T-helper 2 cell treated with Interferon-gamma antibody and Interleukin-4, amounts not matched to agents 100 ng/mL and 5 ng/mL, for 36 hours (primary cell): ENCODE measurements around the gene SPTA1. TPM values are rescaled to one million over a fixed set of nuclear protein-coding genes. Genes with fewer than 3 reads are reported as not detected.
"Not testable (repeated sequence)": the region's sequence is repeated elsewhere in the genome, so short reads cannot be mapped to it uniquely, and the experiment has no call there.

Experiments used
- intact Hi-C: fragments of 100-400 bp; cut with micrococcal nuclease; formaldehyde crosslinking; loops from one replicate; pipeline ENCODE4 v1.15.1; 2023
- total RNA-seq: library from RNA; stranded (reverse); gene quantifications from 2 replicates; pipeline ENCODE4 v1.2.3, GENCODE V29; 2022

SPTA1 gene
- total RNA-seq: not detected in 2 replicates

GRCh38 chr1:158686111-158687009, at the start of gene SPTA1:
TSS of gene SPTA1 (minus strand) at chr1:158686715. CDS start at chr1:158686517, 198 bp downstream.
- intact Hi-C loops: no loop called here

- intact Hi-C loops: no loop called here
These were observed 49.3 kb upstream of the SPTA1 start for GRCh38 chr1:158735848-158736247.

GRCh38 chr1:158732524-158732923, 46.0 kb upstream of the SPTA1 start:
- intact Hi-C loops: no loop called here

GRCh38 chr1:158731707-158732106, 45.2 kb upstream of the SPTA1 start:
- intact Hi-C loops: no loop called here

GRCh38 chr1:158730453-158730852, 43.9 kb upstream of the SPTA1 start:
- intact Hi-C loops: no loop called here

GRCh38 chr1:158728510-158729225, 42.2 kb upstream of the SPTA1 start:
- intact Hi-C loops: no loop called here

GRCh38 chr1:158724442-158724841, 37.9 kb upstream of the SPTA1 start:
- intact Hi-C loops: no loop called here

- intact Hi-C loops: no loop called here
These were observed 34.1 kb upstream of the SPTA1 start, which contains the start of gene OR6K3 for GRCh38 chr1:158720620-158721019. TSS of gene OR6K3 (minus strand) at chr1:158720720. CDS start at chr1:158718115, 2,605 bp downstream.

- intact Hi-C loops: no loop called here
These were observed 33.1 kb upstream of the SPTA1 start for GRCh38 chr1:158719664-158720063.

- intact Hi-C loops: no loop called here
These were observed 30.8 kb upstream of the SPTA1 start for GRCh38 chr1:158717344-158717743.

GRCh38 chr1:158716335-158716734, 29.8 kb upstream of the SPTA1 start:
- intact Hi-C loops: no loop called here

- intact Hi-C loops: no loop called here
These were observed 28.2 kb upstream of the SPTA1 start for GRCh38 chr1:158714754-158715153.

GRCh38 chr1:158711098-158711497, 24.6 kb upstream of the SPTA1 start:
- intact Hi-C loops: no loop called here

- intact Hi-C loops: no loop called here
These were observed 19.6 kb upstream of the SPTA1 start for GRCh38 chr1:158706096-158706495.

GRCh38 chr1:158700552-158700951, 14.0 kb upstream of the SPTA1 start, which contains the start of gene OR6K2:
TSS of gene OR6K2 (minus strand) at chr1:158700652. CDS start at chr1:158700652, 0 bp downstream.
- intact Hi-C loops: no loop called here

GRCh38 chr1:158694596-158694995, 8.1 kb upstream of the SPTA1 start:
- intact Hi-C loops: no loop called here

- intact Hi-C loops: no loop called here
These were observed 5.8 kb upstream of the SPTA1 start for GRCh38 chr1:158692356-158692755.

- intact Hi-C loops: no loop called here
These were observed 5.4 kb upstream of the SPTA1 start for GRCh38 chr1:158691907-158692306.

- intact Hi-C loops: not testable (repeated sequence)
These were observed 4.6 kb upstream of the SPTA1 start for GRCh38 chr1:158691149-158691548.

- intact Hi-C loops: no loop called here
These were observed 3.4 kb upstream of the SPTA1 start for GRCh38 chr1:158689875-158690274.

GRCh38 chr1:158689110-158689509, 2.6 kb upstream of the SPTA1 start:
- intact Hi-C loops: no loop called here

- intact Hi-C loops: not testable (repeated sequence)
These were observed 1.8 kb upstream of the SPTA1 start for GRCh38 chr1:158688343-158688742.
